Posterior vena cava (tissue), 2 donors: ENCODE results near the gene ROCK2. TPM values are rescaled to one million over a fixed set of nuclear protein-coding genes. Genes with fewer than 3 reads are reported as not detected.
"Not testable (repeated sequence)": the region's sequence is repeated elsewhere in the genome, so short reads cannot be mapped to it uniquely, and the experiment has no call there.

Source experiments
- DNase-seq: peaks from one replicate; pipeline ENCODE4 v3.0.0-alpha.2; 2020; ENCODE audit warnings: low spot score
- intact Hi-C, 2 donors: fragments of 100-400 bp; cut with DNase I; formaldehyde crosslinking; loops; one replicate each; pipeline versions ENCODE4 v1.14.1 to v1.14.2; 2022 to 2023
- total RNA-seq, 2 donors: library from RNA; stranded (reverse); fragmentation: NEBNext Ultra II Directional; extraction: Animal tissue kit (Norgen Biotek cat#: 25700); gene quantifications; one replicate each; pipeline ENCODE4 v1.2.1, GENCODE V29; 2021
- donor health status: DM: yes; HTN: yes; CAD: no.
- donor health status: DM: yes; HTN: yes; CAD: no.

Gene ROCK2
- total RNA-seq, 2 donors from 2014 or later, result 109 to 186 TPM

GRCh38 chr2:11344956-11345677, 681 bp upstream of the ROCK2 start:
- intact Hi-C loops, result loop anchor here (5.0 to 10.0 kb wide), 3 partner anchors 67 to 110 kb away; no protein-coding TSS in a partner anchor
- DNase-seq, result peak; percentile 85

- intact Hi-C loops, result loop anchor here (5.0 to 10.0 kb wide), 3 partner anchors 69 to 109 kb away; no protein-coding TSS in a partner anchor
- peak; percentile 87 for DNase-seq
These were observed 640 bp downstream of the ROCK2 start for GRCh38 chr2:11343650-11344341.

GRCh38 chr2:11343368-11343649, 1.1 kb downstream of the ROCK2 start:
- no peak for DNase-seq
- intact Hi-C loops, result loop anchor here (5.0 to 10.0 kb wide), 3 partner anchors 69 to 109 kb away; no protein-coding TSS in a partner anchor

GRCh38 chr2:11342551-11343367, 1.7 kb downstream of the ROCK2 start:
- intact Hi-C loops, result loop anchor here (5.0 to 10.0 kb wide), 3 partner anchors 70 to 108 kb away; no protein-coding TSS in a partner anchor
- no peak for DNase-seq

GRCh38 chr2:11340717-11341116, 3.7 kb downstream of the ROCK2 start:
- intact Hi-C loops, result loop anchor here (5.0 to 10.0 kb wide), 3 partner anchors 72 to 106 kb away; no protein-coding TSS in a partner anchor
- no peak for DNase-seq

- intact Hi-C loops, result loop anchor here (5.0 to 10.0 kb wide), 3 partner anchors 73 to 105 kb away; no protein-coding TSS in a partner anchor
- DNase-seq, result no peak
These were observed 4.8 kb downstream of the ROCK2 start for GRCh38 chr2:11339508-11340083.

- no peak for DNase-seq
- intact Hi-C loops, result no loop called here
These were observed 5.9 kb downstream of the ROCK2 start for GRCh38 chr2:11338580-11338979.

GRCh38 chr2:11337909-11338308, 6.5 kb downstream of the ROCK2 start:
- DNase-seq, result no peak
- intact Hi-C loops, result no loop called here

- DNase-seq, result no peak
- intact Hi-C loops, result no loop called here
These were observed 8.2 kb downstream of the ROCK2 start for GRCh38 chr2:11336189-11336588.

- DNase-seq, result no peak
- intact Hi-C loops, result loop anchor here in 1 of 2 donors (5.0 kb wide), 1 partner anchor 349 kb away; no protein-coding TSS in a partner anchor
These were observed 10.8 kb downstream of the ROCK2 start for GRCh38 chr2:11333427-11334183.

- intact Hi-C loops, result loop anchor here in 1 of 2 donors (5.0 kb wide), 1 partner anchor 350 kb away; no protein-coding TSS in a partner anchor
- DNase-seq, result no peak
These were observed 11.8 kb downstream of the ROCK2 start for GRCh38 chr2:11332596-11332995.

- no peak for DNase-seq
- intact Hi-C loops, result loop anchor here in 1 of 2 donors (5.0 kb wide), 1 partner anchor 352 kb away; no protein-coding TSS in a partner anchor
These were observed 13.8 kb downstream of the ROCK2 start for GRCh38 chr2:11330457-11331142.

GRCh38 chr2:11329776-11330175, 14.7 kb downstream of the ROCK2 start:
- intact Hi-C loops, result loop anchor here in 1 of 2 donors (5.0 kb wide), 1 partner anchor 353 kb away; no protein-coding TSS in a partner anchor
- no peak for DNase-seq

GRCh38 chr2:11328522-11328921, 15.9 kb downstream of the ROCK2 start:
- DNase-seq, intact Hi-C loops: not testable (repeated sequence)

- intact Hi-C loops, result no loop called here
- DNase-seq, result no peak
These were observed 16.6 kb downstream of the ROCK2 start for GRCh38 chr2:11327871-11328270.

- no peak for DNase-seq
- intact Hi-C loops, result no loop called here
These were observed 17.7 kb downstream of the ROCK2 start for GRCh38 chr2:11326677-11327211.

- intact Hi-C loops, result no loop called here
These were observed 18.3 kb downstream of the ROCK2 start for GRCh38 chr2:11325961-11326676.

More at GRCh38 chr2:11325961-11326676, 18.3 kb downstream of the ROCK2 start:
- no peak for DNase-seq
